Astrocyte (in vitro differentiated cells and primary cell): ENCODE data around the gene AUTS2. TPM values are rescaled to one million over a fixed set of nuclear protein-coding genes. Genes with fewer than 3 reads are reported as not detected.

Source experiments
- DNase-seq: peaks from one replicate; pipeline ENCODE4 v3.0.0-alpha.2; 2010; ENCODE audit warnings: low read depth
- FAIRE-seq: peaks from 2 replicates; lab custom pipeline; 2011; peaks lifted over from hg19 to GRCh38; lab: Jason Lieb, UNC
- H2AFZ ChIP-seq: 2 replicates; pipeline ENCODE4 v1.6.0; 2012; ENCODE audit warnings: low read depth, low read length, inconsistent platforms
- H3K27ac ChIP-seq: 2 replicates; pipeline ENCODE4 v1.5.1; 2011; ENCODE audit warnings: low read depth, low read length, inconsistent platforms
- H3K27me3 ChIP-seq: 2 replicates; pipeline ENCODE4 v1.6.0; 2011; ENCODE audit warnings: low read length, inconsistent platforms; ENCODE audit not compliant: insufficient read depth
- H3K36me3 ChIP-seq: 2 replicates; pipeline ENCODE4 v1.5.1; 2011; ENCODE audit warnings: low read length, inconsistent platforms; ENCODE audit not compliant: insufficient read depth
- H3K4me1 ChIP-seq: 2 replicates; pipeline ENCODE4 v1.5.1; 2011; ENCODE audit warnings: low read length, inconsistent platforms; ENCODE audit not compliant: insufficient read depth
- H3K4me2 ChIP-seq: 2 replicates; pipeline ENCODE4 v1.6.0; 2012; ENCODE audit warnings: low read length, inconsistent platforms
- H3K4me3 ChIP-seq: 2 replicates; pipeline ENCODE4 v1.5.1; 2011; ENCODE audit warnings: low read depth, mild to moderate bottlenecking, low read length, inconsistent platforms; ENCODE audit not compliant: insufficient read depth
- H3K79me2 ChIP-seq: 2 replicates; pipeline ENCODE4 v1.6.0; 2012; ENCODE audit warnings: mild to moderate bottlenecking, low read length, inconsistent platforms; ENCODE audit not compliant: insufficient read depth
- H3K9ac ChIP-seq: 2 replicates; pipeline ENCODE4 v1.6.0; 2012; ENCODE audit warnings: mild to moderate bottlenecking, low read length, inconsistent platforms
- H3K9me3 ChIP-seq: 2 replicates; pipeline ENCODE4 v1.5.1; 2012; ENCODE audit warnings: low read depth, mild to moderate bottlenecking, low read length, inconsistent platforms; ENCODE audit not compliant: insufficient read depth
- H4K20me1 ChIP-seq: 2 replicates; pipeline ENCODE4 v1.6.0; 2012; ENCODE audit warnings: low read length, inconsistent platforms; ENCODE audit not compliant: insufficient read depth
- H3K27ac Mint-ChIP-seq: one replicate; pipeline ENCODE4 v1.8.0; 2021; ENCODE audit warnings: mild to moderate bottlenecking, mixed read lengths; ENCODE audit not compliant: unreplicated experiment
- H3K27me3 Mint-ChIP-seq: one replicate; pipeline ENCODE4 v1.8.0; 2021; ENCODE audit warnings: low read depth, mixed read lengths; ENCODE audit not compliant: unreplicated experiment
- H3K36me3 Mint-ChIP-seq: one replicate; pipeline ENCODE4 v1.8.0; 2021; ENCODE audit warnings: low read depth, mixed read lengths; ENCODE audit not compliant: unreplicated experiment
- H3K4me1 Mint-ChIP-seq: one replicate; pipeline ENCODE4 v1.8.0; 2021; ENCODE audit warnings: low read depth, mixed read lengths; ENCODE audit not compliant: unreplicated experiment
- H3K4me3 Mint-ChIP-seq: one replicate; pipeline ENCODE4 v1.8.0; 2021; ENCODE audit warnings: mild to moderate bottlenecking, moderate library complexity, mixed read lengths; ENCODE audit not compliant: unreplicated experiment
- H3K9me3 Mint-ChIP-seq: one replicate; pipeline ENCODE4 v1.8.0; 2021; ENCODE audit warnings: mild to moderate bottlenecking, mixed read lengths; ENCODE audit not compliant: unreplicated experiment
- EZH2 ChIP-seq: IDR thresholded peaks from 2 replicates; pipeline ENCODE4 v1.6.1; 2012; ENCODE audit warnings: mild to moderate bottlenecking, low read length, inconsistent platforms; ENCODE audit not compliant: insufficient read depth
- total RNA-seq: library from RNA; stranded (reverse); gene quantifications from 2 replicates; pipeline ENCODE4 v1.2.1, GENCODE V29; 2021
- TF ChIP-seq, protein P1 (sequence below): IDR thresholded peaks from 2 replicates; pipeline ENCODE4 v1.5.1; 2011; ENCODE audit warnings: low read depth, mild to moderate bottlenecking, inconsistent platforms, low read length, moderate library complexity; ENCODE audit not compliant: insufficient read depth

The AUTS2 gene
- total RNA-seq, 1 donor from 2014 or later, result 73.2 TPM

DNA sequence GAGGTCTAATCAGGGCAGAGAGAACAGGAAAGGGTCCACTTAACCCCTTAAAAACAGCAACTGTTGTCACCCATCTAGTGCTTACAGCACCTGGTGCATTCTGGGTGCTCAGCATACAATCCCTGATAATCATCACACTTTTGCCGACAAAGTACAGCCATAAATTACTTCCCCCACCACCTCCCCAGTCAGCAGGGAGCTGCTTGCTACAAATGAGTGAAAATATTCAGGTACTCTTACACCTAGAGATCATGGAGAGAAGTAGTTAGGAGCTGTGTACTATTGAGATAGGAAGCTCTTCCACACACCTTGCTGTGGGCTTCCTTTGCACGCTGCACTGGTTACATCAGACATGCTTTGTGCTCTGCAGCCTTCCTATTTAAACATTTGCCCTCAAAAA is 810.2 kb downstream of the AUTS2 start:
- no peak overlapping the region for H3K9ac ChIP-seq
- H3K27me3 Mint-ChIP-seq, result no peaks in the 10 kb centered on the region
- H3K27ac ChIP-seq, result no peak overlapping the region
- no peaks in the 10 kb centered on the region for H3K79me2 ChIP-seq
- no peak overlapping the region for H3K27ac Mint-ChIP-seq
- no peak overlapping the region for H3K4me2 ChIP-seq
- no peaks in the 10 kb centered on the region for H3K36me3 Mint-ChIP-seq
- no peak for DNase-seq
- H3K4me3 Mint-ChIP-seq, result no peak overlapping the region
- no peak overlapping the region for H2AFZ ChIP-seq
- no peaks in the 10 kb centered on the region for H4K20me1 ChIP-seq
- no peak for TF ChIP-seq EZH2
- TF ChIP-seq, protein P1, sequence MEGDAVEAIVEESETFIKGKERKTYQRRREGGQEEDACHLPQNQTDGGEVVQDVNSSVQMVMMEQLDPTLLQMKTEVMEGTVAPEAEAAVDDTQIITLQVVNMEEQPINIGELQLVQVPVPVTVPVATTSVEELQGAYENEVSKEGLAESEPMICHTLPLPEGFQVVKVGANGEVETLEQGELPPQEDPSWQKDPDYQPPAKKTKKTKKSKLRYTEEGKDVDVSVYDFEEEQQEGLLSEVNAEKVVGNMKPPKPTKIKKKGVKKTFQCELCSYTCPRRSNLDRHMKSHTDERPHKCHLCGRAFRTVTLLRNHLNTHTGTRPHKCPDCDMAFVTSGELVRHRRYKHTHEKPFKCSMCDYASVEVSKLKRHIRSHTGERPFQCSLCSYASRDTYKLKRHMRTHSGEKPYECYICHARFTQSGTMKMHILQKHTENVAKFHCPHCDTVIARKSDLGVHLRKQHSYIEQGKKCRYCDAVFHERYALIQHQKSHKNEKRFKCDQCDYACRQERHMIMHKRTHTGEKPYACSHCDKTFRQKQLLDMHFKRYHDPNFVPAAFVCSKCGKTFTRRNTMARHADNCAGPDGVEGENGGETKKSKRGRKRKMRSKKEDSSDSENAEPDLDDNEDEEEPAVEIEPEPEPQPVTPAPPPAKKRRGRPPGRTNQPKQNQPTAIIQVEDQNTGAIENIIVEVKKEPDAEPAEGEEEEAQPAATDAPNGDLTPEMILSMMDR, result no peak
- no peaks in the 10 kb centered on the region for H3K9me3 Mint-ChIP-seq
- no peak for FAIRE-seq
- H3K9me3 ChIP-seq, result no peaks in the 10 kb centered on the region
- H3K4me1 Mint-ChIP-seq, result peaks cover 17% of the 10 kb centered on the region
- no peaks in the 10 kb centered on the region for H3K27me3 ChIP-seq
- peaks cover 3% of the 10 kb centered on the region for H3K4me1 ChIP-seq
- no peak overlapping the region for H3K4me3 ChIP-seq
- H3K36me3 ChIP-seq, result no peaks in the 10 kb centered on the region

DNA sequence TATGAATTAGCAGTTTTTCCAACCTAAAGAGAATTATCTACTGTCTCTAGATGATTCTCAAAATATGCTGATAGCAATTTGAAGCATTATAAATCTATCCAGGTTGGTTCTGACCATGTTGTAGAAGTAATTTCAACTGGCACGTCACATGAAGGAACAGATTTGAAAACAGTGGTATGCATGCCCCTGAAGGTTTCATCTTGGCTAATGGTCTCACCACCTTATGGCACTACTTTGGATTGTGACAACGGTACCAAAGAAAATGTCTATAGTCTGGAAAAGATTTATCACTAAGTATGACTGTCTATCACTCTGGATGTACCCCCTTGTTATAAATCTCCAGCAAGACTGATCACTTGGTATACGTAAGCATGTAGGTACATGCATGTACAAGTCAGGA is 810.6 kb downstream of the AUTS2 start:
- Histone ChIP-seq H4K20me1 (no peaks in the 10 kb centered on the region), H3K27me3 (no peaks in the 10 kb centered on the region), H3K4me2 (no peak overlapping the region), H3K4me3 (no peak overlapping the region), H3K9me3 (no peaks in the 10 kb centered on the region), H3K79me2 (no peaks in the 10 kb centered on the region), H2AFZ (no peak overlapping the region), H3K4me1 (peaks cover 3% of the 10 kb centered on the region), H3K36me3 (no peaks in the 10 kb centered on the region), H3K27ac (no peak overlapping the region), H3K9ac (no peak overlapping the region)
- H3K4me1 Mint-ChIP-seq, result peaks cover 17% of the 10 kb centered on the region
- FAIRE-seq (no peak), DNase-seq (no peak)
- no peaks in the 10 kb centered on the region for H3K27me3 Mint-ChIP-seq
- H3K4me3 Mint-ChIP-seq, result no peak overlapping the region
- no peak overlapping the region for H3K27ac Mint-ChIP-seq
- TF ChIP-seq, protein P1, result no peak
- no peak for TF ChIP-seq EZH2
- H3K9me3 Mint-ChIP-seq, result no peaks in the 10 kb centered on the region
- no peaks in the 10 kb centered on the region for H3K36me3 Mint-ChIP-seq

DNA sequence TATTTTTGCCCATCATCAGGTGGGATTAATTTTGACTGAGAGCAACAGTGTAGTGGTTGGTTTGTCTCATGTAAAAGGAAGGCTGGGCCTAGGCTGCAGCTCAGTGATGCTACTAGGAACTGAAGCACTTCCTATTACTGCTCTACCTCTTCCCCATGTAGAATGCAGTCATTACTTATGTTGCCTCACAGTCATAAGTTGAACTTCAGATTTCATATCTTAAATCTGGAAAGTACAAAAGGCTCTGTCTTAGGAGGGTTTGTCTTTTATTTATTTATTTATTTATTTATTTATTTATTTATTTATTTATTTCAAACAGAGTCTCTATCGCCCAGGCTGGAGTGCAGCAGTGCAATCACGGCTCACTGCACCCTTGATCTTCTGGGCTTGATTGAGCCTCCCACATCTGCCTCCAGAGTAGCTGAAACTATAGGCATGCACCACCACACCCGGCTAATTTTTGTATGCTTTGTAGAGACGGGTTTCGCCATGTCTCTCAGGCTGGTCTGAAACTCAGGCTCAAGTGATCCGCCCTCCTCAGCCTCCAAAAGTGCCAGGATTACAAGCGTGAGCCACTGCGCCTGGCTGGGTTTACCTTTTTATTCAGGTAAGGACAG is 812.0 kb downstream of the AUTS2 start:
- DNase-seq (no peak), FAIRE-seq (no peak)
- H3K27ac ChIP-seq, result no peak overlapping the region
- H3K27me3 ChIP-seq, result no peaks in the 10 kb centered on the region
- H3K4me1 ChIP-seq, result peaks cover 3% of the 10 kb centered on the region
- H4K20me1 ChIP-seq, result no peaks in the 10 kb centered on the region
- no peaks in the 10 kb centered on the region for H3K9me3 ChIP-seq
- no peaks in the 10 kb centered on the region for H3K79me2 ChIP-seq
- no peak overlapping the region for H3K4me3 ChIP-seq
- H3K9me3 Mint-ChIP-seq, result no peaks in the 10 kb centered on the region
- peaks cover 4% of the 10 kb centered on the region for H3K36me3 Mint-ChIP-seq
- no peak overlapping the region for H3K4me2 ChIP-seq
- H3K4me3 Mint-ChIP-seq, result no peak overlapping the region
- H2AFZ ChIP-seq, result no peak overlapping the region
- TF ChIP-seq EZH2, result no peak
- TF ChIP-seq, protein P1, result no peak
- no peaks in the 10 kb centered on the region for H3K36me3 ChIP-seq
- H3K9ac ChIP-seq, result no peak overlapping the region
- peaks cover 14% of the 10 kb centered on the region for H3K4me1 Mint-ChIP-seq
- H3K27me3 Mint-ChIP-seq, result no peaks in the 10 kb centered on the region
- no peak overlapping the region for H3K27ac Mint-ChIP-seq
